ENCODE measurements around the gene FCN2. TPM values are rescaled to one million over a fixed set of nuclear protein-coding genes. Genes with fewer than 3 reads are reported as not detected.

FCN2 gene
- total and polyA plus RNA-seq, 7 donors: 0.07 TPM; not detected in 6

DNA sequence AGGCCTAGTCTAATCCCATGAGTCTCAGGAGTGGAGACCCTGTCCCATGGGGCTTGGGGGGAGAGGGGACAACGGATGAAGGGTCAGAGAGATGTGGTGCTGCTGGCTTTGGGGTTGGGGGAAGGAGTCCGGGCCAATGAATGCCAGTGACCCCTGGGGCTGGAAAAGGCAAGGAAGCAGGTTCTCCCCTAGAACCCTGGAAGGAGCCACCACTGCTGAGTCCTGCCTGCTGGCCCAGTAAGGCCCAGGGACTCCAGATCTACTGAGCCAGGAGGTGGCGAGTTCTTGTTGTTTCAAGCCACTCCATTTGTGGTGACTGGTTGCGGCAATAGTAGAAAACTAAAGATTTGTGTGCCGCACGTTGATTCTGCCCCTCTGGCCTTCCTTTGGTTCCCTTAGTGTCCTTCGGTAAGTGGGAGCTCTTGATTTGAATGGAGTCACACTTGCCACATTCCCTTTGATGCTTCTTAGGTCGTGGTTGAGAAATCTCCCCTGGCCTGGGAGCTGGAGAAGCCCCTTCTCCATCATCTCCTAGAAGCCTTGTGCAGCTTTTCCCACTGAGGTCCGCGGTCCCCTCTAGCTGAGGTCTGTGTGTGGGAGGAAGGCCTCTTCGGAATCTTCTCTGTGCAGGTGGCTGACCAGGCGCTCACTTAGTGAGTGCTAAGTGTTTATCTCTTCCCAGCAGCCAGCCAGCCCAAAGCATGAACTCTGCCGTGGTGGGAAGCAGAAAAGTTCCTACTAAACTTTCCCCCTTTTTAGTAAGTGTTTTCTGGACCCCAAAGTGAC is 28.1 kb downstream of the FCN2 start:
- DNase-seq (no peak), ATAC-seq (no peak)
- H3K9me3 ChIP-seq: no peaks in the 10 kb centered on the region
- intact Hi-C loops (cut with DNase I): no loop called here
- no peak overlapping the region for H3K4me3 ChIP-seq
- H3K27ac ChIP-seq: no peak overlapping the region
- no peaks in the 10 kb centered on the region for H3K36me3 ChIP-seq (ENCODE audit: insufficient read depth in 1 of 2, low read depth in 1 of 2)
- 81 to 90% (median 85%) methylated on average over 13 of the region's 13 CpGs for WGBS, 3 donors
- no peaks in the 10 kb centered on the region for H3K4me1 ChIP-seq
- peaks cover 0 to 10% (median 5%) of the 10 kb centered on the region in 3 donors for H3K27me3 ChIP-seq (ENCODE audit: insufficient read depth in 3 of 3, low read length in 2 of 3)
- TF ChIP-seq, protein P1, sequence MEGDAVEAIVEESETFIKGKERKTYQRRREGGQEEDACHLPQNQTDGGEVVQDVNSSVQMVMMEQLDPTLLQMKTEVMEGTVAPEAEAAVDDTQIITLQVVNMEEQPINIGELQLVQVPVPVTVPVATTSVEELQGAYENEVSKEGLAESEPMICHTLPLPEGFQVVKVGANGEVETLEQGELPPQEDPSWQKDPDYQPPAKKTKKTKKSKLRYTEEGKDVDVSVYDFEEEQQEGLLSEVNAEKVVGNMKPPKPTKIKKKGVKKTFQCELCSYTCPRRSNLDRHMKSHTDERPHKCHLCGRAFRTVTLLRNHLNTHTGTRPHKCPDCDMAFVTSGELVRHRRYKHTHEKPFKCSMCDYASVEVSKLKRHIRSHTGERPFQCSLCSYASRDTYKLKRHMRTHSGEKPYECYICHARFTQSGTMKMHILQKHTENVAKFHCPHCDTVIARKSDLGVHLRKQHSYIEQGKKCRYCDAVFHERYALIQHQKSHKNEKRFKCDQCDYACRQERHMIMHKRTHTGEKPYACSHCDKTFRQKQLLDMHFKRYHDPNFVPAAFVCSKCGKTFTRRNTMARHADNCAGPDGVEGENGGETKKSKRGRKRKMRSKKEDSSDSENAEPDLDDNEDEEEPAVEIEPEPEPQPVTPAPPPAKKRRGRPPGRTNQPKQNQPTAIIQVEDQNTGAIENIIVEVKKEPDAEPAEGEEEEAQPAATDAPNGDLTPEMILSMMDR (IDR thresholded peaks at IDR 0.05): no peak

DNA sequence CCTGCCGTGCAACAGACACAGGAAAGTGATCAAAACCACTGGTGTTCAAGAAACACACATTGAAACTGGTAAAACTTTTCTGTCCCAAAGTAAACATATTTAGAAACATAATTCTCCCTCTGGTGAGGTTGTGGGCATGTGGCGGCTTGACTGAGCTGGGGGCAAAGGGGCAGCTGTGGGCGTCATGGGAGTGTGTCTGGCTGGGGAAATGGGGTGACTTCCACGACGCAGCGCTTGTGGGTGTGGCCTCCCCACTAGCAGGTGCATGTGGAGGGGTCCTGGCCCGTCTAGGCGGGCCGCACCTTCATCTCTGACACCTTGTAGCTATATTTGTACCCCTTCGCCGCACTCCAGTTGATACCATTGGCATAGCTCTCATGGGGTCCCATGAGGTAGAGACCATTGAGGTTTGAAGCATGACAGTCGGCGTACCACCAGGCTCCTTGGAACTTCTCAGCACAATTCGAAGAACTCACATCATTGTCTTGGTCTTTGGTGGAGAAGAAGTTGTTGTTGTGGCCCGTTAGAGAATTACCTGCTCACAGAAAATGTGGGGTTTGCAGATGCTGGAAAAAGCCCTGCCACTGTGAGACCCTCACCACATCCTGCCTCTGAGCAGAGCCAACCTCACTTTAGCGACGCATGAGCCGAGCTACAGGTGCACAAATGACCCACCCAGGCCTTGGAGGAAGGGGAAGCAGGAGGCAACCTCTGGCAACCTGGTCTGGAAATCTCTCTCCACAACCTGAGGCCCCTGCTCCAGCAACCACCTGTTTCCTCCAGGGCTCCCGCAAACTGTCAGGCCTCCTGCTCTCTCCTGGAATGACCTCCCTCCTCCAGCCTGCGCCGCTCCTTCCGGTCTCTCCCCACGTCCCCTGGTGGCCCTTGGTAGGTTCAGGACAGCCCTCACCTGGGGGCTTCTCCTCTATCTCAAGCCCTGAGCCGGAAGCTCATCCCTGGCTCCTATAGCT is 29.2 kb downstream of the FCN2 start:
- H3K9me3 ChIP-seq: no peaks in the 10 kb centered on the region
- ATAC-seq (no peak), DNase-seq (peak in 1 of 2 donors; percentile 21)
- TF ChIP-seq, protein P1 (IDR thresholded peaks at IDR 0.05): no peak
- intact Hi-C loops (cut with DNase I): no loop called here
- no peak overlapping the region for H3K4me3 ChIP-seq
- no peak overlapping the region for H3K27ac ChIP-seq
- H3K36me3 ChIP-seq (ENCODE audit: insufficient read depth in 1 of 2, low read depth in 1 of 2): no peaks in the 10 kb centered on the region
- no peaks in the 10 kb centered on the region for H3K4me1 ChIP-seq
- 82 to 85% (median 84%) methylated on average over 24 of the region's 24 CpGs for WGBS, 3 donors
- H3K27me3 ChIP-seq (ENCODE audit: insufficient read depth in 3 of 3, low read length in 2 of 3): peaks cover 0 to 10% (median 5%) of the 10 kb centered on the region in 3 donors

DNA sequence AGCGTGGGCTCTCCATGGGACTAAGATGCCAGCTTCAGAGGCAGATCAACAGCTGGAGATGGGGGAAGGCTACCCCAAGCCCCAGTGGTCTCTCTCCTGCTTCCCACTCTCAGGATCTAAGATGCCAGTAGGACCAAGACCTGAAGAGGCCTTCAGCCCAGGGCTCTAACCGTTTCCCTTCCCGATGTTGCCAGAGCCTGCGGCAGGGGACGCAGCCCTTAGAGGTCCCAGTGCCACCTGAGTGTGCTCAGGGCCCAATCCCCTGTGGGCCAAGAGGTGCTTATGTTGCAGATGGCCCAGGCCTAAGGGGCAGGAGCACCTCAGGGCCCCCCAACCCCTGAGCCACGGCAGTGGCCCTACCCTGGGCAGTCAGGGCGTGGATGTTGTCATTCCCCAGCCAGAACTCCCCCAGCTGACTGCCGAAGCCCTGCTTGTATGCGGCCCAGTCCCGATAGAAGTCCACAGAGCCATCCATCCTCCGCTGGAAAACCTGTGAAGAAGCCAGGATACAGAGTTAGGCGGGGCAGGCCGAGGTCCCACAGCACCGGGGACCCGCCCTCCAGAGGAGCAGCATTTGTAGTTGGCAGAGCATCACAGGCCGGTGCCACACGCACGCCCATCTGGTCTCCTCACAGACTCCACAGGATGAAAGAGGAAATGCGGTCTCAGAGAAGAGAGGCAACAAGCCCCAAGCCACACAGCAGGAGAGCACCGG is 31.7 kb downstream of the FCN2 start:
- Histone ChIP-seq H3K4me1 (no peaks in the 10 kb centered on the region), H3K9me3 (no peaks in the 10 kb centered on the region), H3K36me3 (ENCODE audit: insufficient read depth in 1 of 2, low read depth in 1 of 2) (no peaks in the 10 kb centered on the region), H3K4me3 (no peak overlapping the region), H3K27ac (no peak overlapping the region), H3K27me3 (ENCODE audit: insufficient read depth in 3 of 3, low read length in 2 of 3) (peaks cover 0 to 20% (median 5%) of the 10 kb centered on the region in 3 donors)
- intact Hi-C loops (cut with DNase I): no loop called here
- no peak for DNase-seq
- 77 to 84% (median 84%) methylated on average over 20 of the region's 20 CpGs for WGBS, 3 donors
- ATAC-seq: no peak
- TF ChIP-seq, protein P1 (IDR thresholded peaks at IDR 0.05): no peak

DNA sequence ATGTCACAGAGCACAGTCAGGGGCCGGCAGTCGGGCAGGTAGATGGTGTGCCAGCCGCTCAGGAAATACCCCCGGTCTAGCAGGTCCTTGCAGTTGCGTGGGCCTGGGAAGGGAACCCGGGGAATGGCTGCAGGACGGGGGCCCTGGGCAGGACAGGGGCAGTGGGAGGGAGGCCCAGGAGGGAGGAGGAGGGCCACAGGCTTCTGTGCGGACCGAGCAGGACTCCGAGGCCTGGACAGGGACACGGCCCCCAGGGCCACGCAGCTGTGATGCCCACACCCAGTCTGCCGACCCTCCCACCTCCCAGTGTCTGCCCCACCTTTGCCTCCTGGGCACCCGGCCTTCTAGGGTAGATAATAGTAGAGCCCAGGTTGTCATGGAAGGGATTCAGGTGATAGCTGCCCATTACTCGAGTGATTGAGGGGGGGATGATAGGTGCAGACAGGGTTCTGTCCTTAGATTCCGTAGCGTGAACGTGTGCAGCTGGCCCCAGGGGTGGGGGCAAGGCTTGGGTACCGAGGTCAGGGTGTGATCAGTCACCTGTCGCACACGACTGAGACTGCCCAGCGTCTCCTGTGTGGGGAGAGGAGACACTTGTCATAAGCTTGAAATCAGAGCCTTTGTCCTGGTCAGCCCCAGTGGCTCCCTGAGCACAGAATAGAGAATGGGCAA is 32.6 kb downstream of the FCN2 start:
- no peaks in the 10 kb centered on the region for H3K9me3 ChIP-seq
- intact Hi-C loops (cut with DNase I): no loop called here
- ATAC-seq: no peak

More for the DNA sequence above, 32.6 kb downstream of the FCN2 start:
- 81 to 87% (median 83%) methylated on average over 21 to 22 of the region's 22 CpGs for WGBS, 3 donors
- Histone ChIP-seq H3K4me1 (no peaks in the 10 kb centered on the region), H3K27me3 (ENCODE audit: insufficient read depth in 3 of 3, low read length in 2 of 3) (peaks cover 0 to 25% (median 5%) of the 10 kb centered on the region in 3 donors), H3K36me3 (ENCODE audit: insufficient read depth in 1 of 2, low read depth in 1 of 2) (no peaks in the 10 kb centered on the region), H3K4me3 (no peak overlapping the region), H3K27ac (no peak overlapping the region)
- TF ChIP-seq, protein P1 (IDR thresholded peaks at IDR 0.05): no peak
- peak in 1 of 2 donors; percentile 30 for DNase-seq
